Glomerular visceral epithelial cell (primary cell): ENCODE measurements around the gene HPSE2.
"Not testable (repeated sequence)": the region's sequence is repeated elsewhere in the genome, so short reads cannot be mapped to it uniquely, and the experiment has no call there.

Experiments used
- DNase-seq: peaks from one replicate; pipeline ENCODE4 v3.0.0-alpha.2; 2016; ENCODE audit errors: extremely low spot score

HPSE2 gene

GRCh38 chr10:99005254-99005653 lies 230.4 kb downstream of the HPSE2 start:
- no peak for DNase-seq

GRCh38 chr10:99004738-99005137 lies 230.9 kb downstream of the HPSE2 start:
- DNase-seq = no peak

GRCh38 chr10:99002392-99002791 lies 233.3 kb downstream of the HPSE2 start:
- no peak for DNase-seq

GRCh38 chr10:98997596-98997995 lies 238.1 kb downstream of the HPSE2 start:
- DNase-seq = no peak

GRCh38 chr10:98994030-98994429 lies 241.6 kb downstream of the HPSE2 start:
- no peak for DNase-seq

- not testable (repeated sequence) for DNase-seq
These were observed 251.9 kb downstream of the HPSE2 start for GRCh38 chr10:98983751-98984150.

GRCh38 chr10:98980353-98980752 lies 255.3 kb downstream of the HPSE2 start:
- DNase-seq = no peak

GRCh38 chr10:98971464-98971863 lies 264.2 kb downstream of the HPSE2 start:
- no peak for DNase-seq

GRCh38 chr10:98967601-98968000 lies 268.1 kb downstream of the HPSE2 start:
- DNase-seq = no peak

GRCh38 chr10:98963608-98964007 lies 272.0 kb downstream of the HPSE2 start:
- DNase-seq = no peak

GRCh38 chr10:98959379-98959778 lies 276.3 kb downstream of the HPSE2 start:
- no peak for DNase-seq

- DNase-seq = no peak
These were observed 277.9 kb downstream of the HPSE2 start for GRCh38 chr10:98957801-98958200.

GRCh38 chr10:98956576-98957260 lies 278.9 kb downstream of the HPSE2 start:
- no peak for DNase-seq

GRCh38 chr10:98953251-98953650 lies 282.4 kb downstream of the HPSE2 start:
- no peak for DNase-seq

GRCh38 chr10:98951269-98952000 lies 284.2 kb downstream of the HPSE2 start:
- DNase-seq = no peak

GRCh38 chr10:98950106-98950505 lies 285.5 kb downstream of the HPSE2 start:
- DNase-seq = no peak

- no peak for DNase-seq
These were observed 286.3 kb downstream of the HPSE2 start for GRCh38 chr10:98949306-98949705.

- no peak for DNase-seq
These were observed 292.0 kb downstream of the HPSE2 start for GRCh38 chr10:98943681-98944080.

GRCh38 chr10:98929709-98930108 lies 305.9 kb downstream of the HPSE2 start:
- DNase-seq = no peak

- DNase-seq = no peak
These were observed 310.0 kb downstream of the HPSE2 start for GRCh38 chr10:98925651-98926050.

GRCh38 chr10:98924526-98924925 lies 311.1 kb downstream of the HPSE2 start:
- no peak for DNase-seq

GRCh38 chr10:98921316-98921715 lies 314.3 kb downstream of the HPSE2 start:
- DNase-seq = no peak

GRCh38 chr10:98920807-98921206 lies 314.8 kb downstream of the HPSE2 start:
- no peak for DNase-seq
